ENCODE data around the gene CALN1.
"Not testable (repeated sequence)": the region's sequence is repeated elsewhere in the genome, so short reads cannot be mapped to it uniquely, and the experiment has no call there.

The CALN1 gene

GRCh38 chr7:72266771-72267170 is 145.4 kb downstream of the CALN1 start:
- no peak for DNase-seq (ENCODE audit: low spot score)

GRCh38 chr7:72265071-72265904 is 146.8 kb downstream of the CALN1 start:
- DNase-seq (ENCODE audit: low spot score): no peak

GRCh38 chr7:72260406-72260805 is 151.7 kb downstream of the CALN1 start:
- no peak for DNase-seq (ENCODE audit: low spot score)

- DNase-seq (ENCODE audit: low spot score): no peak
These were observed 154.1 kb downstream of the CALN1 start for GRCh38 chr7:72258074-72258473.

- peak; percentile 27 for DNase-seq (ENCODE audit: low spot score)
These were observed 157.7 kb downstream of the CALN1 start for GRCh38 chr7:72254455-72254854.

- DNase-seq (ENCODE audit: low spot score): no peak
These were observed 163.0 kb downstream of the CALN1 start for GRCh38 chr7:72249106-72249505.

GRCh38 chr7:72244826-72245398 is 167.2 kb downstream of the CALN1 start:
- no peak for DNase-seq (ENCODE audit: low spot score)

- no peak for DNase-seq (ENCODE audit: low spot score)
These were observed 168.8 kb downstream of the CALN1 start for GRCh38 chr7:72243329-72243728.

- DNase-seq (ENCODE audit: low spot score): no peak
These were observed 176.8 kb downstream of the CALN1 start for GRCh38 chr7:72235351-72235750.

- peak; percentile 43 for DNase-seq (ENCODE audit: low spot score)
These were observed 178.1 kb downstream of the CALN1 start for GRCh38 chr7:72234086-72234485.

GRCh38 chr7:72230281-72230680 is 181.9 kb downstream of the CALN1 start:
- no peak for DNase-seq (ENCODE audit: low spot score)

GRCh38 chr7:72223351-72223750 is 188.8 kb downstream of the CALN1 start:
- DNase-seq (ENCODE audit: low spot score): no peak

- DNase-seq (ENCODE audit: low spot score): no peak
These were observed 190.0 kb downstream of the CALN1 start for GRCh38 chr7:72222136-72222535.

- DNase-seq (ENCODE audit: low spot score): no peak
These were observed 192.6 kb downstream of the CALN1 start for GRCh38 chr7:72219500-72219899.

- DNase-seq (ENCODE audit: low spot score): no peak
These were observed 195.0 kb downstream of the CALN1 start for GRCh38 chr7:72217151-72217550.

GRCh38 chr7:72213769-72214168 is 198.4 kb downstream of the CALN1 start:
- no peak for DNase-seq (ENCODE audit: low spot score)

GRCh38 chr7:72213081-72213480 is 199.1 kb downstream of the CALN1 start:
- no peak for DNase-seq (ENCODE audit: low spot score)

GRCh38 chr7:72211175-72211574 is 201.0 kb downstream of the CALN1 start:
- DNase-seq (ENCODE audit: low spot score): no peak

GRCh38 chr7:72209006-72209405 is 203.1 kb downstream of the CALN1 start:
- not testable (repeated sequence) for DNase-seq (ENCODE audit: low spot score)

GRCh38 chr7:72196176-72196575 is 216.0 kb downstream of the CALN1 start:
- no peak for DNase-seq (ENCODE audit: low spot score)

- DNase-seq (ENCODE audit: low spot score): peak; percentile 77
These were observed 221.2 kb downstream of the CALN1 start for GRCh38 chr7:72190919-72191318.

- peak; percentile 32 for DNase-seq (ENCODE audit: low spot score)
These were observed 222.0 kb downstream of the CALN1 start for GRCh38 chr7:72190146-72190545.

GRCh38 chr7:72187179-72187578 is 225.0 kb downstream of the CALN1 start:
- DNase-seq (ENCODE audit: low spot score): no peak

GRCh38 chr7:72183835-72184234 is 228.3 kb downstream of the CALN1 start:
- DNase-seq (ENCODE audit: low spot score): no peak
